IPS-18a (cell line): ENCODE data around the gene SLC35E3.

Experiments
- H3K27ac ChIP-seq: one replicate; pipeline ENCODE4 v1.5.1; 2013; ENCODE audit warnings: low read length
- H3K27me3 ChIP-seq: one replicate; pipeline ENCODE4 v1.6.1; 2013; ENCODE audit warnings: mild to moderate bottlenecking, low read length; ENCODE audit not compliant: control insufficient read depth, insufficient read depth
- H3K36me3 ChIP-seq: one replicate; pipeline ENCODE4 v1.6.1; 2013; ENCODE audit warnings: low read depth, low read length; ENCODE audit not compliant: control insufficient read depth
- H3K4me1 ChIP-seq: one replicate; pipeline ENCODE4 v1.6.1; 2013; ENCODE audit warnings: low read depth, low read length; ENCODE audit not compliant: control insufficient read depth
- H3K4me3 ChIP-seq: one replicate; pipeline ENCODE4 v1.5.1; 2013; ENCODE audit warnings: low read length
- H3K9ac ChIP-seq: one replicate; pipeline ENCODE4 v1.6.1; 2013; ENCODE audit warnings: mild to moderate bottlenecking, low read length, moderate library complexity
- H3K9me3 ChIP-seq: one replicate; pipeline ENCODE4 v1.6.1; 2013; ENCODE audit warnings: low read depth, low read length; ENCODE audit not compliant: control insufficient read depth

Gene SLC35E3

DNA sequence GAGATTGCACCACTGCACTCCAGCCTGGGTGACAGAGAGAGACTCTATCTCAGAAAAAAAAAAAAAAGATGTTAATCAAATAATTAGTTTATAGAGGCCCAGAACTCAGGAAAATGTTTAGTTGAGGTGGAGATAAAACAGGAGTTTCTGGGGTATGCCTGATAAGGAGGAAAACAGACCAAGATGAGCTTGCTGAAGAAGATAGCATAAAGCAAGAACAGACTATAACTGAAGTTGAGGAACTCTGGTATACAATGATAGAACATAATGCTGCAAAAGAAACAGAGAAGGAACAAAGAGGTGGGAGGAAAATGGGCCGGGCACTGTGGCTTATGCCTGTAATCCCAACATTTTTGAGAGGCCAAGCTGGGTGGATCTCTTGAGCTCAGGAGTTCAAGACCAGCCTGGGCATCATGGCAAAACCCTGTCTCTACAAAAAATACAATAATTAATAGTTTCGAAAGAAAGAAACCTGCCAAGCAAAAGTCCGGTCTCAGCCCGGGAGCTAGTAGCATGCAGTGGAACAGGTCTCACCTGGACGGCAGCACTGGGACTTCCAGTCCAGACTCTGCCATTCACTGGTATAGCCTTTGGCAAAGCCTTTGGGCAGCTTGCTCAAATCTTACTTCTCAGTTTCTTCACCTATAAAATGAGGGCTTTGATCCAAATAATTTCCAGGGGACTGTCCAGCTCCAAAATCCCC, 25.4 kb downstream of the SLC35E3 start:
- Histone ChIP-seq H3K4me1 (no peaks in the 10 kb centered on the region), H3K27ac (no peak overlapping the region), H3K27me3 (no peaks in the 10 kb centered on the region), H3K36me3 (peaks cover 4% of the 10 kb centered on the region), H3K4me3 (no peak overlapping the region), H3K9ac (no peak overlapping the region), H3K9me3 (no peaks in the 10 kb centered on the region)

DNA sequence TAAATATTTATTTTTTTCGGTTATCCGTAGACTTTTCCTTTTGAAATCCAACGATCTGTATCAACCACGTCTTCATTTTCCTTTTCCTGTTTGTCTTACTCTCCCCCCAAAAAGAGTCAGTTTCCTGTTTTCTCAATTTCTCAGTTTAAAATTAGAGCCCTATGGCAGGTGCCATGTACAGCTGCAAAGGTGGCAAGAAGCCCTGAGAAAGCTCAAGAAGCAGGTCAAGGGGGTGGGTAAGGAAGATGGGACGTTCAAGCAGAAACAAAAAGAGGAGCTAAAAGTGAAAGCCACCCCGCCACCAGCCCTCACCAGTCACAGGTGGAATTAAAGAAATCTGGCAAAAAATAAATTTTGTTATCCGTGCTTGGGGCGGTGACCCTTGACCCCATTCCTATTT, 26.7 kb downstream of the SLC35E3 start:
- H3K36me3 ChIP-seq: no peaks in the 10 kb centered on the region
- H3K4me1 ChIP-seq: no peaks in the 10 kb centered on the region
- H3K9me3 ChIP-seq: no peaks in the 10 kb centered on the region
- no peak overlapping the region for H3K9ac ChIP-seq
- no peak overlapping the region for H3K4me3 ChIP-seq
- H3K27ac ChIP-seq: no peak overlapping the region
- no peaks in the 10 kb centered on the region for H3K27me3 ChIP-seq

DNA sequence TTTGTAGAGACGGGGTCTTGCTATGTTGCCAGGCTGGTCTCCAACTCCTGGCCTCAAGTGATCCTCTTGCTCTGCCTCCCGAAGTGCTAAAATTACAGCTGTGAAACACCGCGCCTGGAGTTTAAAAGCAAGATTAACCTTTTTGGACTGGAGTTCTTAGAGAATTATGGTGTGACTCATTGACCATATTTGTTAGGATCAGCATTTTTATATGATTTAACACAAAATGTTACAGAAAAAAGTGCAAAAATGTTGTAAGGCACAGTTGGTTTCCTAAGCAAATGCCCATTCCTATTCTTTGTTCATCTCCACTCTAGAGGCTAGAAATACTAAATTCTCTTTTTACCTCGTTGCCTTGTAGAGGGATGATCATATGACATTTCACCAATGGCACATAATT, 27.6 kb downstream of the SLC35E3 start:
- Histone ChIP-seq H3K9ac (no peak overlapping the region), H3K9me3 (no peaks in the 10 kb centered on the region), H3K4me1 (no peaks in the 10 kb centered on the region), H3K4me3 (no peak overlapping the region), H3K27ac (no peak overlapping the region), H3K27me3 (no peaks in the 10 kb centered on the region), H3K36me3 (no peaks in the 10 kb centered on the region)

DNA sequence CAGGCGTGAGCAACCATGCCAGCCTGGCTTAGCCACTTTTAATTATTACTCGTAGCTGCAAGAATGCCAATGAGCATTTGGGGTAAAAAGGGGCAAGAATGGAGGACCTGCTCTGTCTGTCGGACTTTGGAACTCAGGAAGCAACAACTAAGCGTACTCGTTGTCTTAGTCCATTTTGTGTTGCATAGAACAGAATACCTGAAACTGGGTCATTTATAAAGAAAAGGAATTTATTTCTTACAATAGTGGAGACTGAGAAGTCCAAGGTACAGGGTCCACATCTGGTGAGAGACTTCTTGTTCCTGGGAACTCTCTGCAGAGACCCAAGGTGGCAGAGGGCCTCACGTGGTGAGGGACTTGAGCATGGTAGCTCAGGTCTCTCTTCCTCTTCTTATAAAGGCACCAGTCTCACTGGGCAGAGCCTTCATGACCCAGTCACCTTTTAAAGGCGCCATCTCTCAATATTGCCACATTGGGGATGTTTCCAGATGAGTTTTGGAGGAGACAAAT, 29.2 kb downstream of the SLC35E3 start:
- H3K9ac ChIP-seq: no peak overlapping the region
- H3K4me1 ChIP-seq: no peaks in the 10 kb centered on the region
- no peak overlapping the region for H3K27ac ChIP-seq
- H3K27me3 ChIP-seq: no peaks in the 10 kb centered on the region
- no peak overlapping the region for H3K4me3 ChIP-seq
- no peaks in the 10 kb centered on the region for H3K36me3 ChIP-seq
- no peaks in the 10 kb centered on the region for H3K9me3 ChIP-seq

GRCh38 chr12:68776976-68777610, 31.1 kb downstream of the SLC35E3 start:
- H3K36me3 ChIP-seq: no peaks in the 10 kb centered on the region
- no peak overlapping the region for H3K4me3 ChIP-seq
- no peaks in the 10 kb centered on the region for H3K4me1 ChIP-seq
- H3K9ac ChIP-seq: no peak overlapping the region
- no peaks in the 10 kb centered on the region for H3K9me3 ChIP-seq
- no peaks in the 10 kb centered on the region for H3K27me3 ChIP-seq
- H3K27ac ChIP-seq: no peak overlapping the region

DNA sequence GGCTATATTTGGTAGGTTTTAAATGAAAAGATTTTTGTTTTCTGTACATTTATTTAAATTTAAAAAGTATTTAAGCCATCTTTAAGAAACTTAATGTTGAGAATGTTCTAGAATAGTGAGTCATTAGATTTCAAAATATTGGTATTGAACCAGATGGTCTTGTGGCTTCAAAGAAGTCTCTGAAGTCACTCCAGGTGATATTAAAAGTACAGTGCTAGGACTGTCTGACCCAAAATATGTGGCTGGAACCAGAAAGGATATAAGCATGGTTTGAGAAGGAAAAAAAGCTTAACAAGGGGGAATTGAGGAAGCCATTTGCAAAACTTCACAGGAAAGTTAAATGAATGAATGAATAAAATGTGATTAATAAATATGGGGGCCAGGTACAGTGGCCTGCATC, 33.3 kb downstream of the SLC35E3 start:
- no peak overlapping the region for H3K4me3 ChIP-seq
- no peak overlapping the region for H3K9ac ChIP-seq
- H3K27ac ChIP-seq: no peak overlapping the region
- no peaks in the 10 kb centered on the region for H3K9me3 ChIP-seq
- H3K27me3 ChIP-seq: no peaks in the 10 kb centered on the region
- H3K36me3 ChIP-seq: no peaks in the 10 kb centered on the region
- no peaks in the 10 kb centered on the region for H3K4me1 ChIP-seq

GRCh38 chr12:68780731-68781130, 34.8 kb downstream of the SLC35E3 start:
- Histone ChIP-seq H3K9me3 (no peaks in the 10 kb centered on the region), H3K9ac (no peak overlapping the region), H3K27me3 (no peaks in the 10 kb centered on the region), H3K4me1 (no peaks in the 10 kb centered on the region), H3K4me3 (no peak overlapping the region), H3K27ac (no peak overlapping the region), H3K36me3 (no peaks in the 10 kb centered on the region)

DNA sequence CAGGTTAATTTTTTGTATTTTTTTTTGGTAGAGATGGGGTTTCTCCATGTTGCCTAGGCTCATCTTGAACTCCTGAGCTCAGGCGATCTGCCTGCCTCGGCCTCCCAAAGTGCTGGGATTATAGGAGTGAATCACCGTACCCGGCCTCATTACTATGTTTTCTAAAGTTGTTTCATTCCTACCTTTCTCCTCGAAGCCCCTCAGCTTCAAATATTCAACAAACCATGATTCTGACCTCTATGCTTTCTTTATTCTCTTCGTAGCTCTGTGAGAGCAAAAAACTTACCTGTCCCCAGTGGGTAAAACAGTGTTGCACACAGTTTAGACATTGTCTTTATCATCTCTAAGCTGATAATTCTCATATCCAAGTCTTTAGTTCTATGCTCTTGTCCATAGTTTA, 35.8 kb downstream of the SLC35E3 start:
- H3K9me3 ChIP-seq: no peaks in the 10 kb centered on the region
- no peaks in the 10 kb centered on the region for H3K27me3 ChIP-seq
- H3K4me1 ChIP-seq: no peaks in the 10 kb centered on the region

GRCh38 chr12:68784015-68784414, 38.0 kb downstream of the SLC35E3 start:
- no peaks in the 10 kb centered on the region for H3K27me3 ChIP-seq
- H3K4me3 ChIP-seq: no peak overlapping the region
- no peaks in the 10 kb centered on the region for H3K36me3 ChIP-seq
- no peaks in the 10 kb centered on the region for H3K9me3 ChIP-seq
- H3K4me1 ChIP-seq: no peaks in the 10 kb centered on the region
- no peak overlapping the region for H3K9ac ChIP-seq
- no peak overlapping the region for H3K27ac ChIP-seq

More for the DNA sequence above, 35.8 kb downstream of the SLC35E3 start:
- Histone ChIP-seq H3K4me3 (no peak overlapping the region), H3K36me3 (no peaks in the 10 kb centered on the region), H3K27ac (no peak overlapping the region), H3K9ac (no peak overlapping the region)

DNA sequence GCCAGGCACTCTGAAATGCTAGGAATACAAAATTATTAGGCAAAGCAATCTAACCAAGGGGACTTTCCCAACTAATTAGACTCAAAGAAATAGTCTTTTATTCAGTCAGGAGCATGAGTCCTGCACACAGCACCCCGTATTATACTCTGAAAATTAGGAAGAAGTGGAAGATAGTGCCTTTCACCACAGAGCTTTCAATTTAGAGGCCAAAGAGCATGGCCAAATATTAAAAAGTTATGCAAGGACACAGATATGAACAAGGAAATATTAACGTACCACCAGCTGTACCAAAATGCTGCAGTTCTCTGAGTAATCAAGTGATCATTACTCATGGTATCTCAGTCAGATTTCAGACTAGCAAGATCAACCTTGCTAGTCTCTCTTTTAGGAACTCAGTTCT, 39.4 kb downstream of the SLC35E3 start:
- H3K4me1 ChIP-seq: no peaks in the 10 kb centered on the region
- no peaks in the 10 kb centered on the region for H3K36me3 ChIP-seq
- H3K27me3 ChIP-seq: no peaks in the 10 kb centered on the region

GRCh38 chr12:68785823-68786222, 39.8 kb downstream of the SLC35E3 start:
- Histone ChIP-seq H3K36me3 (no peaks in the 10 kb centered on the region), H3K27ac (no peak overlapping the region), H3K4me1 (no peaks in the 10 kb centered on the region), H3K9ac (no peak overlapping the region), H3K4me3 (no peak overlapping the region), H3K9me3 (no peaks in the 10 kb centered on the region), H3K27me3 (no peaks in the 10 kb centered on the region)

More for the DNA sequence above, 39.4 kb downstream of the SLC35E3 start:
- Histone ChIP-seq H3K9ac (no peak overlapping the region), H3K9me3 (no peaks in the 10 kb centered on the region), H3K27ac (no peak overlapping the region), H3K4me3 (no peak overlapping the region)

GRCh38 chr12:68786929-68787328, 41.0 kb downstream of the SLC35E3 start:
- Histone ChIP-seq H3K4me1 (no peaks in the 10 kb centered on the region), H3K9ac (no peak overlapping the region), H3K9me3 (no peaks in the 10 kb centered on the region), H3K27me3 (no peaks in the 10 kb centered on the region), H3K27ac (no peak overlapping the region), H3K36me3 (no peaks in the 10 kb centered on the region), H3K4me3 (no peak overlapping the region)
